Astrocyte (in vitro differentiated cells and primary cell): ENCODE results near the gene RALA. TPM values are rescaled to one million over a fixed set of nuclear protein-coding genes. Genes with fewer than 3 reads are reported as not detected.

Experiments used
- DNase-seq: peaks from one replicate; pipeline ENCODE4 v3.0.0-alpha.2; 2010; ENCODE audit warnings: low read depth
- FAIRE-seq: peaks from 2 replicates; lab custom pipeline; 2011; peaks lifted over from hg19 to GRCh38; lab: Jason Lieb, UNC
- H2AFZ ChIP-seq: 2 replicates; pipeline ENCODE4 v1.6.0; 2012; ENCODE audit warnings: low read depth, low read length, inconsistent platforms
- H3K27ac ChIP-seq: 2 replicates; pipeline ENCODE4 v1.5.1; 2011; ENCODE audit warnings: low read depth, low read length, inconsistent platforms
- H3K27me3 ChIP-seq: 2 replicates; pipeline ENCODE4 v1.6.0; 2011; ENCODE audit warnings: low read length, inconsistent platforms; ENCODE audit not compliant: insufficient read depth
- H3K36me3 ChIP-seq: 2 replicates; pipeline ENCODE4 v1.5.1; 2011; ENCODE audit warnings: low read length, inconsistent platforms; ENCODE audit not compliant: insufficient read depth
- H3K4me1 ChIP-seq: 2 replicates; pipeline ENCODE4 v1.5.1; 2011; ENCODE audit warnings: low read length, inconsistent platforms; ENCODE audit not compliant: insufficient read depth
- H3K4me2 ChIP-seq: 2 replicates; pipeline ENCODE4 v1.6.0; 2012; ENCODE audit warnings: low read length, inconsistent platforms
- H3K4me3 ChIP-seq: 2 replicates; pipeline ENCODE4 v1.5.1; 2011; ENCODE audit warnings: low read depth, mild to moderate bottlenecking, low read length, inconsistent platforms; ENCODE audit not compliant: insufficient read depth
- H3K79me2 ChIP-seq: 2 replicates; pipeline ENCODE4 v1.6.0; 2012; ENCODE audit warnings: mild to moderate bottlenecking, low read length, inconsistent platforms; ENCODE audit not compliant: insufficient read depth
- H3K9ac ChIP-seq: 2 replicates; pipeline ENCODE4 v1.6.0; 2012; ENCODE audit warnings: mild to moderate bottlenecking, low read length, inconsistent platforms
- H3K9me3 ChIP-seq: 2 replicates; pipeline ENCODE4 v1.5.1; 2012; ENCODE audit warnings: low read depth, mild to moderate bottlenecking, low read length, inconsistent platforms; ENCODE audit not compliant: insufficient read depth
- H4K20me1 ChIP-seq: 2 replicates; pipeline ENCODE4 v1.6.0; 2012; ENCODE audit warnings: low read length, inconsistent platforms; ENCODE audit not compliant: insufficient read depth
- H3K27ac Mint-ChIP-seq: one replicate; pipeline ENCODE4 v1.8.0; 2021; ENCODE audit warnings: mild to moderate bottlenecking, mixed read lengths; ENCODE audit not compliant: unreplicated experiment
- H3K27me3 Mint-ChIP-seq: one replicate; pipeline ENCODE4 v1.8.0; 2021; ENCODE audit warnings: low read depth, mixed read lengths; ENCODE audit not compliant: unreplicated experiment
- H3K36me3 Mint-ChIP-seq: one replicate; pipeline ENCODE4 v1.8.0; 2021; ENCODE audit warnings: low read depth, mixed read lengths; ENCODE audit not compliant: unreplicated experiment
- H3K4me1 Mint-ChIP-seq: one replicate; pipeline ENCODE4 v1.8.0; 2021; ENCODE audit warnings: low read depth, mixed read lengths; ENCODE audit not compliant: unreplicated experiment
- H3K4me3 Mint-ChIP-seq: one replicate; pipeline ENCODE4 v1.8.0; 2021; ENCODE audit warnings: mild to moderate bottlenecking, moderate library complexity, mixed read lengths; ENCODE audit not compliant: unreplicated experiment
- H3K9me3 Mint-ChIP-seq: one replicate; pipeline ENCODE4 v1.8.0; 2021; ENCODE audit warnings: mild to moderate bottlenecking, mixed read lengths; ENCODE audit not compliant: unreplicated experiment
- CTCF ChIP-seq: IDR thresholded peaks from 2 replicates; pipeline ENCODE4 v1.5.1; 2011; ENCODE audit warnings: low read depth, mild to moderate bottlenecking, inconsistent platforms, low read length, moderate library complexity; ENCODE audit not compliant: insufficient read depth
- EZH2 ChIP-seq: IDR thresholded peaks from 2 replicates; pipeline ENCODE4 v1.6.1; 2012; ENCODE audit warnings: mild to moderate bottlenecking, low read length, inconsistent platforms; ENCODE audit not compliant: insufficient read depth
- total RNA-seq: library from RNA; stranded (reverse); gene quantifications from 2 replicates; pipeline ENCODE4 v1.2.1, GENCODE V29; 2021

The RALA gene
- total RNA-seq, 1 donor from 2014 or later, result 70.2 TPM

- peaks cover 17% of the 10 kb centered on the region for H3K4me1 Mint-ChIP-seq
- peaks cover 68% of the 10 kb centered on the region for H4K20me1 ChIP-seq
- H3K27ac Mint-ChIP-seq, result peak overlapping the region; percentile 47
These were observed 27.3 kb downstream of the RALA start for GRCh38 chr7:39650676-39651075.

GRCh38 chr7:39651265-39651664 is 27.9 kb downstream of the RALA start:
- FAIRE-seq, result peak; percentile 63
- peak overlapping the region; percentile 2 for H3K4me2 ChIP-seq
- Mint-ChIP-seq H3K36me3 (peaks cover 3% of the 10 kb centered on the region), H3K4me1 (peaks cover 17% of the 10 kb centered on the region), H3K4me3 (peak overlapping the region; percentile 5), H3K9me3 (no peaks in the 10 kb centered on the region), H3K27me3 (no peaks in the 10 kb centered on the region), H3K27ac (no peak overlapping the region)
- H3K9ac ChIP-seq, result no peak overlapping the region
- peaks cover 8% of the 10 kb centered on the region for H3K4me1 ChIP-seq
- no peak overlapping the region for H3K4me3 ChIP-seq
- H4K20me1 ChIP-seq, result peaks cover 68% of the 10 kb centered on the region
- DNase-seq, result peak; percentile 77
- H3K9me3 ChIP-seq, result no peaks in the 10 kb centered on the region
- no peaks in the 10 kb centered on the region for H3K27me3 ChIP-seq
- TF ChIP-seq CTCF, result no peak
- TF ChIP-seq EZH2, result no peak
- no peak overlapping the region for H3K27ac ChIP-seq
- H3K79me2 ChIP-seq, result peaks cover 96% of the 10 kb centered on the region
- H2AFZ ChIP-seq, result no peak overlapping the region
- H3K36me3 ChIP-seq, result no peaks in the 10 kb centered on the region

More at GRCh38 chr7:39650676-39651075, 27.3 kb downstream of the RALA start:
- H3K4me1 ChIP-seq, result peaks cover 8% of the 10 kb centered on the region
- Mint-ChIP-seq H3K4me3 (no peak overlapping the region), H3K27me3 (no peaks in the 10 kb centered on the region), H3K36me3 (peaks cover 1% of the 10 kb centered on the region), H3K9me3 (no peaks in the 10 kb centered on the region)
- DNase-seq (peak; percentile 79), FAIRE-seq (peak; percentile 13)
- H3K4me3 ChIP-seq, result no peak overlapping the region
- H3K79me2 ChIP-seq, result peaks cover 96% of the 10 kb centered on the region
- H3K27ac ChIP-seq, result no peak overlapping the region
- H3K36me3 ChIP-seq, result no peaks in the 10 kb centered on the region
- TF ChIP-seq EZH2 (no peak), CTCF (no peak)
- no peaks in the 10 kb centered on the region for H3K27me3 ChIP-seq
- H3K9ac ChIP-seq, result no peak overlapping the region
- H2AFZ ChIP-seq, result no peak overlapping the region
- H3K9me3 ChIP-seq, result no peaks in the 10 kb centered on the region
- peak overlapping the region; percentile 2 for H3K4me2 ChIP-seq

- Mint-ChIP-seq H3K4me1 (peaks cover 12% of the 10 kb centered on the region), H3K36me3 (peaks cover 20% of the 10 kb centered on the region), H3K27me3 (no peaks in the 10 kb centered on the region), H3K27ac (no peak overlapping the region), H3K9me3 (peaks cover 4% of the 10 kb centered on the region), H3K4me3 (no peak overlapping the region)
- Histone ChIP-seq H3K4me3 (no peak overlapping the region), H3K27ac (no peak overlapping the region), H4K20me1 (peaks cover 50% of the 10 kb centered on the region), H3K4me1 (peaks cover 3% of the 10 kb centered on the region), H3K36me3 (no peaks in the 10 kb centered on the region), H3K4me2 (no peak overlapping the region), H3K27me3 (no peaks in the 10 kb centered on the region), H3K9me3 (no peaks in the 10 kb centered on the region), H3K9ac (no peak overlapping the region), H3K79me2 (peaks cover 94% of the 10 kb centered on the region), H2AFZ (no peak overlapping the region)
- FAIRE-seq (peak; percentile 58), DNase-seq (no peak)
- no peak for TF ChIP-seq EZH2
- no peak for TF ChIP-seq CTCF
These were observed 33.0 kb downstream of the RALA start for GRCh38 chr7:39656415-39656814.
